Breast epithelium (tissue), 3 donors: Measurements from ENCODE around the gene SLC43A2. TPM values are rescaled to one million over a fixed set of nuclear protein-coding genes. Genes with fewer than 3 reads are reported as not detected.

ENCODE experiments used
- total RNA-seq, 3 donors: library from RNA; depleted of rRNA; stranded (reverse); fragments of >200 nt; gene quantifications; one replicate each; pipeline ENCODE4 v1.1.0, GENCODE V29; 2016

SLC43A2 gene
- total RNA-seq, 3 donors from 2014 or later = 13.8 to 18.9 (median 14.9) TPM

Other genes starting within 250 kb of the SLC43A2 start
- gene YWHAE, start 228.6 kb downstream of the SLC43A2 start, total RNA-seq = 100 to 1,000 TPM; 481 to 610 (median 518) TPM
- 10 to 100 TPM; 73.7 to 84.5 (median 76.8) TPM for gene CRK, start 172.6 kb downstream of the SLC43A2 start, total RNA-seq
- 100 to 1,000 TPM in 2 of 3 donors, 10 to 100 TPM in 1; 99.5 to 235 (median 137) TPM for gene MYO1C, start 136.1 kb downstream of the SLC43A2 start, total RNA-seq
- gene INPP5K, start 112.2 kb downstream of the SLC43A2 start, total RNA-seq = 100 to 1,000 TPM in 1 of 3 donors, 10 to 100 TPM in 2; 75.2 to 177 (median 88.8) TPM
- 10 to 100 TPM; 24.6 to 37.7 (median 28.8) TPM for gene PITPNA, start 66.0 kb downstream of the SLC43A2 start, total RNA-seq
- gene SCARF1, start 16.9 kb upstream of the SLC43A2 start, total RNA-seq = 10 to 100 TPM in 1 of 3 donors, 1 to 10 TPM in 2; 4.2 to 11.5 (median 6.6) TPM
- gene RILP, start 21.0 kb upstream of the SLC43A2 start, total RNA-seq = 10 to 100 TPM; 15.4 to 42.7 (median 31.1) TPM
- 100 to 1,000 TPM; 173 to 183 (median 176) TPM for gene PRPF8, start 56.0 kb upstream of the SLC43A2 start, total RNA-seq
- 10 to 100 TPM in 1 of 3 donors, 1 to 10 TPM in 2; 3.7 to 10.9 (median 6.9) TPM for gene TLCD2, start 81.5 kb upstream of the SLC43A2 start, total RNA-seq
- 10 to 100 TPM; 36.6 to 52.6 (median 41.6) TPM for gene WDR81, start 95.9 kb upstream of the SLC43A2 start, total RNA-seq
- 10 to 100 TPM; 18.4 to 30.1 (median 21.3) TPM for gene SERPINF2, start 114.0 kb upstream of the SLC43A2 start, total RNA-seq
- 1,000 to 10,000 TPM in 1 of 3 donors, 100 to 1,000 TPM in 2; 427 to 3,050 (median 615) TPM for gene SERPINF1, start 133.2 kb upstream of the SLC43A2 start, total RNA-seq
- 10 to 100 TPM; 16.0 to 20.3 (median 18.7) TPM for gene SMYD4, start 201.1 kb upstream of the SLC43A2 start, total RNA-seq
- 10 to 100 TPM; 34.7 to 40.6 (median 34.7) TPM for gene RPA1, start 201.2 kb upstream of the SLC43A2 start, total RNA-seq